ENCODE data around the gene YBX2. TPM values are rescaled to one million over a fixed set of nuclear protein-coding genes. Genes with fewer than 3 reads are reported as not detected.

Gene YBX2
- total RNA-seq, 1 donor, result not detected

- peaks cover 49% of the 10 kb centered on the region for H3K4me1 ChIP-seq (ENCODE audit: insufficient read depth, low read length)
- H3K27me3 ChIP-seq (ENCODE audit: insufficient read depth, low read length), result no peaks in the 10 kb centered on the region
- peak overlapping the region; percentile 100 for H3K4me3 ChIP-seq (ENCODE audit: low read length)
- no peaks in the 10 kb centered on the region for H3K9me3 ChIP-seq (ENCODE audit: low read depth, low read length)
Observed at GRCh38 chr17:7240375-7240774, 54.1 kb downstream of the YBX2 start.

- no peaks in the 10 kb centered on the region for H3K9me3 ChIP-seq (ENCODE audit: low read depth, low read length)
- H3K4me3 ChIP-seq (ENCODE audit: low read length), result peak within 1 kb of the TSS; percentile 100
- peaks cover 59% of the 10 kb centered on the region for H3K4me1 ChIP-seq (ENCODE audit: insufficient read depth, low read length)
- no peaks in the 10 kb centered on the region for H3K27me3 ChIP-seq (ENCODE audit: insufficient read depth, low read length)
Observed at GRCh38 chr17:7239091-7240027, 55.1 kb downstream of the YBX2 start, which contains the start of gene PHF23. TSS of gene PHF23 (minus strand) at chr17:7239457. CDS start at chr17:7239279, 178 bp downstream.

GRCh38 chr17:7238420-7239090 is 55.9 kb downstream of the YBX2 start:
- no peaks in the 10 kb centered on the region for H3K9me3 ChIP-seq (ENCODE audit: low read depth, low read length)
- peaks cover 61% of the 10 kb centered on the region for H3K4me1 ChIP-seq (ENCODE audit: insufficient read depth, low read length)

More at GRCh38 chr17:7238420-7239090, 55.9 kb downstream of the YBX2 start:
- Histone ChIP-seq H3K27me3 (ENCODE audit: insufficient read depth, low read length) (no peaks in the 10 kb centered on the region), H3K4me3 (ENCODE audit: low read length) (peak overlapping the region; percentile 100)

Other genes with a start within 250 kb of the YBX2 start
- gene CLEC10A, start 214.4 kb downstream of the YBX2 start, total RNA-seq, result 8.6 TPM
- 12.9 TPM for gene ASGR2, start 179.8 kb downstream of the YBX2 start, total RNA-seq
- gene ASGR1, start 115.3 kb downstream of the YBX2 start, total RNA-seq, result 4.6 TPM
- 9.0 TPM for gene DLG4, start 74.8 kb downstream of the YBX2 start, total RNA-seq
- 143 TPM for gene ACADVL, start 74.7 kb downstream of the YBX2 start, total RNA-seq
- 23.1 TPM for gene DVL2, start 60.1 kb downstream of the YBX2 start, total RNA-seq
- 6.5 TPM for gene PHF23, start 55.2 kb downstream of the YBX2 start, total RNA-seq
- 396 TPM for gene GABARAP, start 52.2 kb downstream of the YBX2 start, total RNA-seq
- gene CTDNEP1, start 42.9 kb downstream of the YBX2 start, total RNA-seq, result 38.8 TPM
- 14.4 TPM for gene ELP5, start 42.4 kb downstream of the YBX2 start, total RNA-seq
- gene CLDN7, start 32.2 kb downstream of the YBX2 start, total RNA-seq, result 0.10 TPM
- gene SLC2A4, start 12.9 kb downstream of the YBX2 start, total RNA-seq, result not detected
- 340 TPM for gene EIF5A, start 13.0 kb upstream of the YBX2 start, total RNA-seq
- gene GPS2, start 20.7 kb upstream of the YBX2 start, total RNA-seq, result 65.9 TPM
- gene NEURL4, start 34.7 kb upstream of the YBX2 start, total RNA-seq, result 4.8 TPM
- 107 TPM for gene ACAP1, start 41.9 kb upstream of the YBX2 start, total RNA-seq
- 0.73 TPM for gene KCTD11, start 57.5 kb upstream of the YBX2 start, total RNA-seq
- not detected for gene TMEM95, start 60.5 kb upstream of the YBX2 start, total RNA-seq
- gene TNK1, start 86.5 kb upstream of the YBX2 start, total RNA-seq, result 5.5 TPM
- gene PLSCR3, start 99.9 kb upstream of the YBX2 start, total RNA-seq, result 21.6 TPM
- 41.1 TPM for gene TMEM256, start 109.5 kb upstream of the YBX2 start, total RNA-seq
- 0.73 TPM for gene NLGN2, start 113.2 kb upstream of the YBX2 start, total RNA-seq
- not detected for gene SPEM1, start 125.7 kb upstream of the YBX2 start, total RNA-seq
- gene SPEM2, start 131.0 kb upstream of the YBX2 start, total RNA-seq, result not detected
- gene SPEM3, start 134.2 kb upstream of the YBX2 start, total RNA-seq, result under 0.01 TPM
- 4.6 TPM for gene TMEM102, start 140.8 kb upstream of the YBX2 start, total RNA-seq
- 0.21 TPM for gene FGF11, start 144.9 kb upstream of the YBX2 start, total RNA-seq
- 3.3 TPM for gene CHRNB1, start 150.4 kb upstream of the YBX2 start, total RNA-seq
- gene ZBTB4, start 185.0 kb upstream of the YBX2 start, total RNA-seq, result 30.9 TPM
- not detected for gene SLC35G6, start 186.8 kb upstream of the YBX2 start, total RNA-seq
- 174 TPM for gene POLR2A, start 189.7 kb upstream of the YBX2 start, total RNA-seq

All from mononuclear cell (primary cell).